ENCODE measurements around the gene C1orf232.

GRCh38 chr1:26182383-26182696, 13.6 kb upstream of the C1orf232 start:
- TF ChIP-seq POLR2A (IDR thresholded peaks at IDR 0.05), result no peak
- TF ChIP-seq, protein P1, sequence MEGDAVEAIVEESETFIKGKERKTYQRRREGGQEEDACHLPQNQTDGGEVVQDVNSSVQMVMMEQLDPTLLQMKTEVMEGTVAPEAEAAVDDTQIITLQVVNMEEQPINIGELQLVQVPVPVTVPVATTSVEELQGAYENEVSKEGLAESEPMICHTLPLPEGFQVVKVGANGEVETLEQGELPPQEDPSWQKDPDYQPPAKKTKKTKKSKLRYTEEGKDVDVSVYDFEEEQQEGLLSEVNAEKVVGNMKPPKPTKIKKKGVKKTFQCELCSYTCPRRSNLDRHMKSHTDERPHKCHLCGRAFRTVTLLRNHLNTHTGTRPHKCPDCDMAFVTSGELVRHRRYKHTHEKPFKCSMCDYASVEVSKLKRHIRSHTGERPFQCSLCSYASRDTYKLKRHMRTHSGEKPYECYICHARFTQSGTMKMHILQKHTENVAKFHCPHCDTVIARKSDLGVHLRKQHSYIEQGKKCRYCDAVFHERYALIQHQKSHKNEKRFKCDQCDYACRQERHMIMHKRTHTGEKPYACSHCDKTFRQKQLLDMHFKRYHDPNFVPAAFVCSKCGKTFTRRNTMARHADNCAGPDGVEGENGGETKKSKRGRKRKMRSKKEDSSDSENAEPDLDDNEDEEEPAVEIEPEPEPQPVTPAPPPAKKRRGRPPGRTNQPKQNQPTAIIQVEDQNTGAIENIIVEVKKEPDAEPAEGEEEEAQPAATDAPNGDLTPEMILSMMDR (IDR thresholded peaks at IDR 0.05), result no peak

Data from ovary (tissue), 3 donors.